D341Med (cell line): ENCODE measurements around the gene CDH13.

Experiments used
- DNase-seq: peaks from one replicate; pipeline ENCODE4 v3.0.0; 2012; ENCODE audit warnings: low spot score

Gene CDH13

DNA sequence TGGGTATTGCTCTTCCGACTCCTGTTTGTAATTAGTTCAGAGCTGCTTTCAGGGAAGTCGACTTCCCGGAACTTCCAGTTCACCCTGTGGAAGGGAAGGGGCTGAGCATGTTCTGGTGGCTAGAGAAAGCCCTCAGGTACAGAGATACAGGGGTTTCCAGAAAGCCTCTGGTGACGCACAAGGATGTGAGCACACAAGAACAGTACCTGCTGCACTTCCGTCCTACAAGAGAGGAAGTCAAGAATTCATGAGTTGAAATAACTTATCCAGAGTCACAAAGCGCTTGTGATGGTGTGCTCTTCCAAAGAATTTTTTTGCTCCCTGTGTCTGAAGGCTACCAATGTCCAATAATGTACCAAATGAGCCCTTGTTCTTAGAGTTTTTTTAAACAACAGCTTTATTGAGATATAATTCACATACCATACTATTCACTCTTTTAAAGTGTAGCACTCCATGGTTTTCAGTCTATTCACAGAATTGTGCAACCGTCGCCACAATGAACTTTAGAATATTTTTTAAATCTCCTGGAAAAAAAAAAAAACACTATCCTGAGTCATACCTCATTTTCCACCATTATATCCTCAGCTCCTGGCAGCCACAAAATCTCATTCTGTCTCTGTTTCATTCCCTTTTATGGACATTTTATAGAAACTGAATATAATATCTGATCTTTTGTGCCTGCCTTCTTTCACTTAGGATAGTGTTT is 327.6 kb downstream of the CDH13 start:
- DNase-seq: no peak

DNA sequence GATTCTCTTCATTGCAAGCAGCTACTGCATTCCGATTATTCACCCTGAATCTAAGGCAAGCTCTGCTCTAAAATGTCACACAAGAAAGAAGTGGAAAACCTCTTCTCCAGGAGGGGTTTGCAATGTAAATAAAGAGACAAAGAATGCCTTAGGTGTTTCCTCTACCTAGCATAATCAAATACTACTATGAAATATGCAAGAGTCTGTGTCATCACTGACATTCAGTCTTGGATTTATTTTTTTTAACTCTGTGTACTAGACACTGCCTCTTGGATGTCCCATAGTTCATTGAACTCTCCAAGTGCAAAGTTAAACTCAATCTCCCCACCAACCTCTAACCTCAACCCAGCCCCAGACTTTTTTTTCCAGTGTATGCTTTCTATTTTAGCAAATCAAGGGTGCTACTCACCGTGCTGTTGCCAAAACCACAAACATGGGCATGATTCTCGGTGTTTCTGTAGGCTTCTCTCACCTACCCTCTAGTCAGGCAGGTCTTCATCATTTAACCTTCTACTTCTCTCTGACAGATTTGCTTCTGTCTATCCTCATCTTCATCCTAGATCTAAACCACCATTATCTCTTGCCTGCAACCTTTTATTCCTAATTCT is 329.1 kb downstream of the CDH13 start:
- no peak for DNase-seq

DNA sequence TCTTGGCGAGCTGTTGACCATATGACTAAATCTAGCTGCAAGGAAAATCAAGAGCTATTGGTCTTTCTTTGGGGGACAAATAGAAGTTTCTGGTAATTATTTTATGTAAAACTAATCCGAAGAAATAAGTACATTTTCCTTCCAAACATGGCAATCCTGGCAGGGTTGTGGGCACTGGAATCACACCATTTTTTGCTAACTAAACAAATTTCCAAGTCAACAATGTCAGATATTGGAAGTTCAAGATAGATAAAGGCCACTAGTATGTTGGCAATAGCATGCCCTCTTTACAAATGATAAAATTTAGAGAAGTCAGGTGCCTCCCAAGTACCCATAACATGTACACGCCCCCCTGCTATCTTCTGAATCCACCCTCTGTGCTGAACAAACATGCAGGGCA is 330.4 kb downstream of the CDH13 start:
- no peak for DNase-seq

DNA sequence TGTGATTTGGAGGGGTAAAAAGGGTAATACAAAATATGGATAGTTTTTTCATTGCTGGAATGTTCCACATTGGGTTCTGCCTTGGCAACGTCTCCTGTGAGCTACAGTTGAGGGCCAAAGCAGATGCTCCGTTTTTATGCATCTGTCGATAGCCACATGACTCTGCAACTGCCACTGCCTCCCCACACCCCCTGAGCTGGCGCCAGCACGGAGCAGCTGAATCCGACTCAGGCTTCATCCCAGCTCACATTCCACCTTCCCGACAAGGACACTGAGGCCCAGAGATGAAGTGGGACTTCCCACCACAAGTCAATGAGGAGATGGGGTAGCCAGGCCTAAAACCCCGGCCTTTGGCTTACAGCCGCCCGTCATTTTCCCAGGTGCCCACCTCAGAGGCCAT is 334.1 kb downstream of the CDH13 start:
- no peak for DNase-seq

DNA sequence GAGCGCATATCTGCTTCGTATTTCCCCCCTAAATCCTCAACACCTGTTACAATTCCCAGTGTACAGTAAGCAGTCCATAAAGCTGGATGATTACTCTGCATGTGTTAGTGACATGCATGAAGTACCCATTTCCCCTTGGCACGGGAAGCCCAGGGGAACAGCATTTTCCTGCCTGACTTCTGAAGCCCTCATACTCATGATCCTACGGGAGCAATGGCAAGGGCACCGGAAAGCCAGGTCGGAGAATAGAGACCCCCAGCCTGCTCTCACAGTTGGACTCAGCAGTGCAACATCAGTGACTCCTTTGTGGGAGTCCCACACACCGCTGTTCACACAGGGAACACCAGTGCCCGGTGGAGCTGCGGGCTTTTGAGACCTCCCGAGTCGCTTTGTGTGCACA is 336.9 kb downstream of the CDH13 start:
- no peak for DNase-seq

DNA sequence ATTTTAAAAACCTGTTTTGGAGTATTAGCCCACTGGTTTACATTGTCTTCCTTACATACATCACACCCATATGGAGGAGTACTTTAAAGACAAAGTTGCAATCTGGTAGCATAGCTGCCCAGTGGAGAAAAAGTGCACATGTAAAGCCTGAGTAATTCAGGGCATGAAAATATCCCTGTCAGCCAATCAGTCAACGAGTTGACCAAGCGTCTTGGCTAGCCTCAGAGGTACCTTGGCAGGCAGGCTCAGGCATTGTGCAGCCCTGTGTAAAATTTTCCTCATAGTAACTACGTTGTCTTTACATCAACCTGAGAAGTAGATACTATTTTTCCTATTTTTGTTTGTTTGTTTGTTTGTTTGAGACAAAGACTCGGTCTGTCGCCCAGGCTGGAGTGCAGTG is 339.0 kb downstream of the CDH13 start:
- DNase-seq: no peak

DNA sequence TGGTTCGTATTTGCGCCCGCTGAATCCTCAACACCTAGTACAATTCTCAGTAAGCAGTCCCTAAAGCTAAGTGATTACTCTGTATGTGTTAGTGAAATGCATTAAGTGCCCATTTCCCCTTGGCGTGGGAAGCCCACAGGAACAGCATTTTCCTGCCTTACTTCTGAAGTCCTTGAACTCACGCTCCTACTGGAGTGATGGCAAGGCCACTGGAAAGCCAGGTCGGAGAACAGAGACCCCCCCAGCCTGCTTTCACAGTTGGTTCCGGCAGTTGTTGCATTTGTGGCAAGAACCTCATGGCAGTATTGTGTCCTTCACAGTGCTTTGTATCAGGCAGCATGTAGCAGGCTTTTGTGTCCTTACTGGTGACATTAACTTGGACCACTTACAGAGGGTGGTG is 340.7 kb downstream of the CDH13 start:
- no peak for DNase-seq

DNA sequence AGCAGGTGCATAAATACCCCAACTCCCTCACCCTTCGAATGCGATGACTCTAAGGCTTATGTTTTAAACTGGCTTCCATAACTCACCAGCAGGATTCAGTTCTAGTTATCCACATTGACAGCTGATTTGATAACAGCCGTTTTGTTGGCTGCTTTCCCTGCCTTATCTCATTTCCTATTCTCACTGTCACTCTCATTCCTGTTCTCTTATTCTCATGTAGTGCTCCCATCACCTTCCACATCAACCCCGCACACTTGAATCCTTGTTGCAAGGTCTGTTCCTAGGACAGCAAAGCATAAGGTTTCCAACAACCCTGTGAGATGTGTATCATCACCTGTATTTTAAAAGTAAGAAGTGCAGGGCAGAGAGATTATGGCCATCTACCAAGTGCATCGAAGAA is 344.4 kb downstream of the CDH13 start:
- no peak for DNase-seq

DNA sequence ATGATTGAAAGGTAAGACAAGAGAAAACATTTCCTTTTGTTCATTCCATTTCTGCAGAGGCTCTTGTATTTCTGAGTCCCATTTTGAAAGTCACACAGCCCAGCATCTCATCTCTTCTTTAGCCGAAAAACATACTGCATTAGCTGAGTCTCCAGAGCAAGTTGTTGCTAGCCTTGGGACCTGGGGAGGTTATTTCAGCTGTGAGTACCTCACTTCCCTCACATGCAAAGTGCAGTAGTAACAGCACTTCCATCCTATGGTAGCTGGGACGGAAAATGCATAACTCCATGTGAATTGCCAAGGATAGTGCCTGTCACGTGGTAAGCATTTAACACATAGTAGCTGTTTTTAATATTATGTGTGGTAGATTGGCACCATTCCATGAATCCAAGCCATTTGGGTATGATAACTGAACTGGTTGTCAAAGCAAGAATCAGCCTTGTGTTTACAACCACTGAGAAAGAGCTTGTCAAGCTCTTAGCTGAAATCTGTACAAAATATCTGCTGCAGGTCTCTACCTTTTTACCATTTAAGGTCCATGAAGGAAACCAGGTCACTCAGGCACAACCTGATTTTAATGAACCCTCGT is 345.7 kb downstream of the CDH13 start:
- no peak for DNase-seq

DNA sequence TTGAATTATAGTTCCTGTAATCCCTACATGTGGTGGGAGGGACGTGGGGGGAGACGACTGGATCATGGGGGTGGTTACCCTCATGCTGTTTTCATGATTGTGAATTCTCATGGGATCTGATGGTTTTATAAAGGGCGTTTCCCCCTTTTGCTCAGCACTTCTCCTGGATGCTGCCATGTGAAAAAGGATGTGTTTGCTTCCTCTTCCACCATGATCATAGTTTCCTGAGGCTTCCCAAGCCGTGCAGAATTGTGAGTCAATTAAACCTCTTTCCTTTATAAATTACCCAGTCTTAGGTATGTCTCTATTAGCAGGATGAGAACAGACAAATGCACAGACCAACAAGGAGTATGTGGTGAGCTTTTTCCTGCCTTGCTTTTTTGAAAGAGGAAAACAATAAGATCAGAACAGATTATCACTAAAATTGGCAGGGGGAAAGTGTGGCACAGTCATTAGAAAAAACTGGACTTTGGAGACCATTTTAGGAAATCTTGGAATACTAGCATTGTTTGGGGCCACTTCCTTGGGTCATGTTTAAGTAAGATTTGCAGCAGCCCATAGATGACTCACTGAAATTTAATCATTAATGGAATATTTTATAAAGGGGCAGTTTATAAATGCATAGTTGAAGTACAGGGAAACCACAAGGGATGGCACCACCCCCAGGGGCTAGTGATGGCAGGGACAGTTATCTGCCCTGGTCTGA is 352.8 kb downstream of the CDH13 start:
- no peak for DNase-seq

DNA sequence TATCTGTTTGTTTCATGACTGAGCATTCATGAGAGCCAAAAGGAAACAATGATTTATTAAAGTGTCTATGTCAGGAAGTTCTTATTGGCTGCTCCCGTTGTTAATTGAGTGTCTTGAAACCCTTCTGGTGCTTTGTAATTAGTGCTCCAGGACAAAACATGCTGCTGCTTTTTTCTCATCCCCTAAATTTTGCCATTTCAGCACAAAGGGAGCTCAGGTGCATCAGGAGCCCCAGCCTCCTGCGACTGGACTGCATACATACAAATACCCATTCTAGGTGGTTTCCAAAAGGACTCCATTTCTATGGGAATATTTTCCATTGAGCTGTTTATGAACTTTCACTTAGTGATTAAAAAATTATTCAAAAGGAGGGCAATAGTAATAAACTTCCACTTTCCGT is 354.0 kb downstream of the CDH13 start:
- DNase-seq: no peak

DNA sequence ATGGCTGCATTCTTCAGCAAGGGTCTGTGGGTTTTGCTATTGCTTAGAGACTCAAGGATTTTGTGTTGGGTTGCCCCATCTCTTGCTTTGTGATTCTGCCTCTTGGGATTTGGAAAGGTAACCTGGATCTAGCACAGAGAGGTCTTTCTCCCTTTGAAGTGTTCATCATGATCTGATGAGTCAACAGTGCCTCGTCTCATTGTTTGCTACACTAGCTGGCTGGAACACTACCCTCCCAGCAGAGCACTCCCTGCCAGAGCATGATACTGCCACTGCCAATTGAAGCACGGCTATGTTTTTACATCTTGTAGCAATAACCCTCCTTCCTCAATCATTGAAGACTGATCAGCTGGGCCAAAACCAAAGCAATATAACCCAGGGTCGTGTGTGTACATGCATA is 361.0 kb downstream of the CDH13 start:
- no peak for DNase-seq

DNA sequence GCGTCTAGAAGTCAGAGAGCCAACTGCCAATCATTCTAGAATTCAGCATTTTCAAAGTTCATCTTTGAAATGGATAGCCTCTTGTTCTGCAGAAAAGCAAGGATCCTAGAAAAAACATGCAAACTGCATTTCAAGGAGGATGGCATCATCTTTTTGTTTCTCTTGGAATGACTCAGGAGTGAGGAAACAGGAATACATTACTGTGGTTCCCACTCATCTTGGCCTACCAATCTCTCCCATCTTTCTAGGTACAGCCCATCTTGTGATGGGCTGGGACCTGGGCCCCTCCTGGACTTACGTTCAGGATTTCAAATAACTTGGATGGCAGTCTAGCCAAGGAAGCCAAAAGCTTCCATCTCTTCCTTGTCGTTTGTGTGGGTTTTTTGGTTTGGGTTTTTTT is 363.4 kb downstream of the CDH13 start:
- DNase-seq: no peak

DNA sequence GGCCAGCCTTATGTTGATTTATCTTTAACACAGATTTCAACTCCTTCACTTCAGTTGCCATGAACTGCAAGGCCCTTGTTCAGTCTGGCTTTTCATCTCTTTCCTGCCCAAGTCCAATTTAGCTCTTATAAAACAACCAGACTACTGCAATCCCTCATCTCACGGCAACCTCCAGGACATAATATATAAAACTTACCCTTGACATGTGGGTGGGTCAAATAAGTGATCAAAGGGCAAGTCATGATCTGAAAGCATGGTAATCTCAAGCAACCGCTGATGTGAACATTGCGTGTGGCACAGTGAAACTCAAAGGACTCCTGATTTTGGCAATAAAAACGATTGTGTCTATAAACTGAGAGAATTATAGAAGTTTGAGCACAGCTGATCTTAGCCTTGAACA is 364.6 kb downstream of the CDH13 start:
- DNase-seq: no peak

DNA sequence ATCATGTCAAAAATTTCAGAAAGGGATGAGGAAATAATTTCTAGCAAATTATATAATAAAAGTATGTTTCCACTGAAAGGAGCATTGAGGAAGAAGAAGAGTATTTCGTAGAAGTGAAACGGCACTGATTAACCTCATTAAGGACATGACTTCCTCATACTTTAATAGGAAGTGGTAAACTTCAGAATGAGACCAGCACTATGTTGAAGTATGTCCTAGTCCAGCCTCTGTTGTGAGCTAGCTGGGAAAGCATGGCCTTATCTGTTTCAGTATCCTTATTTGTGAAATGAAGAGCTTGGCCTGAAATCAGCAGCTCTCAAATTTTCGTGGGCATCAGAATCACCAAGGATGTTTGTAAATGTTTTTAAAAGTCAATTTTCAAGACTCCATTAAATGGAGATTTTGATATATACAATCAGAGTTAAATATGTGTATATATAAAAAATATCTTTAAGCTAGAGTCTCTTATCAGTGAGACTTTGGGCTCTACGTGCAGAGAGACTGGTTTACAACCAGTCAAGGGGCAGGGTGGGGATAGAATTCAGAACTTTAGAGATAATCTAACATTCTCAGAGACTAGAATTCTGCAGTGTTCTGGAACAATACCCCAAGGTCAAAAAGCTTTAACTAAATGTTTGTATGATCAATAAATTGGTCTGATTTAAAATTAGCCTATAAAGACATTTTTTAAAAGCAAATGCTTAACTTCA is 365.4 kb downstream of the CDH13 start:
- DNase-seq: no peak

DNA sequence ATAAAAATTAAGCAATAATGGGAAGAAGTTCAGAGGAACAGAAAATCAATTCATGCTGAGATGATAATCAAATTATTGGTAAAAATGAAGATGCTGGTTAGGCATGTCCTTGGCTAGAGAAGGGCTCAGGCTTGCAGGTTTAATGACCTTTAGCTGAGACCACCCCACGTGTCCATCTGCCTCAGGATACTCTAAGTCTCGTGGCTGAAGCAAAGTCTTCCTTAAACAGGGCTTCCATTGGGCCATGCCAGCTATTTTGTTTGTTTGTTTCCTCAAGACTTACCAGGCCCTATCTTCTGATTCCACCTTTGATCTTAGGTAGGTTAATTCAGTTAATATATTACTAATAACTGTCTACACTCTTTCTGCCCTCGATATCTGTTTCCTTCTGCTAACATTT is 366.0 kb downstream of the CDH13 start:
- DNase-seq: no peak

DNA sequence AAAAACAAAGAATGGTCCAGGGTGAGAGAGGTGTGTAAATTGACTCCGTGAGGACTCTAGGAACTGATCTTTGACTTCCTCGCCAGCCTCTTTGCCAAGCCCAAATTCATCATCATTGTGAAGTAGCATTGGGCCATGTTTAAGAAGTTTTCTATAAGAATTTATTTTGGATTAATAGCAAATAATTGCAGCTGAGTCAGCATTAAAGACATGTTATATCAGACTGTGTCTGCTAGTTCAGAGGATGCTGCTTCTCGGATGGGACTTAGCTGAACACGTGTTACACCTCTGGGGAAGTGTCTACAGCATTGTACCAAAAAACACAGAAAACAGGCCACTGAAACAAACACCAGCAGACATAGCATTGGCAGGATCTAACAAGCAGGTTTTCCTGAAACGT is 366.6 kb downstream of the CDH13 start:
- no peak for DNase-seq

DNA sequence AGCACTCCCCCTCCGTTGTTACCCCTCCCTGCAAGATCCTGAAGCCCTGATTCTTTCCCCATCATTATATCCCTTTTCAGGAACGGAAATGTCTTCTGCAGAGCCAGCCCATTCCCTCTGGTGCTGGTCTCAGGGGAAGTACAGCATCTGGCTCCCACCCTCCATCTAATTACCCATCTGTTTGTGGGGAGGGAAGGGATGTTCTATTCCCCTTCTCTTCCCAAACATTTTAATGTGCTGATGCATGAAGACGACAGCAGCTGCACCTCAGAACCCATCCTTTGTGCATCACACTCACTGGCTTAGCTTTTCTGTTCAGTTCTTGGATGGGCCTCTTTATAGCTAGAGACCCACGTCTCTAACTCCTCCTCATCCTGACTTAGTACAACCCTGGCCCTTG is 367.2 kb downstream of the CDH13 start:
- no peak for DNase-seq

DNA sequence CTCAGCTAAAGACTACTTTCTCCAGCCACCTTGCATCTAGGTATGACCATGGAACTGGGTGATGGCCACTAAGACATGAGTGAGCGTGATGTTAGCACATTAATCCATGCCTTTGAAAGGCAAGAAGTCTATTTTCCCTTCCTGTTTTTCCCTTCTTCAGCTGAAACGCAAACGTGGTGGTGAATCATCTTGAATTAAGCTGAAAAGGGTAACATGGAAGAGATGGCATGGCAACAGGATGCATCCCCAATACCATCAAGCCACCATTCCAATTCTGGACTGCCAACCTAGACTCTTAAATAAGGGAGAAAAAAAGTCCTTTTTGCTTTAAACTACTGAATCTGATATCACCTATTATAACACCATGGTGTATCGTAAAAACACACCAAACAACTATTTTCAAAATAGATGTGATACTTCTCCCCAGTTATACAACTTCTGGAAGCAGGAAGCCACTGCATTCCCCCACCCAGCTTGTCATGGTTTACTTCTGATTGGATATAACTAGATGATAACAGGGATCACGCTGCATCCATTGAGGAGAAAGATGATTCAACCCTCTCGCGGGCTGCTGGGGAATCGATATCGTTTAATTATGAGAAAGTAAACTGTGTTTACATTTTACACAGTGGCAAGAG is 368.6 kb downstream of the CDH13 start:
- DNase-seq: no peak

DNA sequence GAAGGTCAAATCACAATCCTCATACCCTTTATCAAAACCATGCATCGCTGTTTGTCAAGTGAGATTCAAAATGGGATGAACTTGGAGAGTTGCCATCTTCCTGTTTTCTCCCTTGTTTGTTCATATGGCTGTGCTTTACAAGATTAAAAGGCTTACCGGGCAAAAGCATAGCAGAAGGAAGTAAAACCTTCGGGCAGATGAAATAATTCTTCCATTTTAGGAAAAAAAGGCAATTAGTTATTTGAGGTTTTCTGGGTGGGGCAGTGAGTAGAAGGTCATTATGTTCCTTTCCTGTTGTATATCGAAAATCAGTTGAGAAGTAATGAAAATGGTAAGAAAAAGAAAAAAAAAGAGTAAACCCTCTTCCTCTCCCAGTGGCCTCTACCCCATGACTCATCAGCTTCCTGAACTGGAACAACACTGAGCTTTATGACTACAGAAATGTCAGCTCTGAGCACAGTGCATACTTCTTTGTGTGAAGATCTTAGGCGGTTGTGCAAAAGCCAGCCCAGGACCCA is 369.2 kb downstream of the CDH13 start:
- no peak for DNase-seq

DNA sequence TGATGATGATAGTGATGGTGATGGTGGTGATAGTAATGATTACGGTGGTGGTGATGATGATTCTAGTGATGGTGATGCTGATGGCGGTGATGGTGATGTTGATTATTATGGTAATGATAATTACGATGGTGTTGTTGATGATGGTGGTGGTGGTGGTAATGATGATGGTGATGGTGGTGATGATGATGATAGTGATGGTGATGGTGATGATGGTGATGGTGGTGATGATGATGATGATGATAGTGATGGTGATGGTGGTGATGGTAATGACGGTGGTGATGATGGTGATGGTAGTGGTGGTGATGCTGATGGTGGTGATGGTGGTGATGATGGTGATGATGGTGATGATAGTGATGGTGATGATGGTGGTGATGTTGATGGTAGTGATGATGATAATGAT is 370.0 kb downstream of the CDH13 start:
- DNase-seq: no peak

DNA sequence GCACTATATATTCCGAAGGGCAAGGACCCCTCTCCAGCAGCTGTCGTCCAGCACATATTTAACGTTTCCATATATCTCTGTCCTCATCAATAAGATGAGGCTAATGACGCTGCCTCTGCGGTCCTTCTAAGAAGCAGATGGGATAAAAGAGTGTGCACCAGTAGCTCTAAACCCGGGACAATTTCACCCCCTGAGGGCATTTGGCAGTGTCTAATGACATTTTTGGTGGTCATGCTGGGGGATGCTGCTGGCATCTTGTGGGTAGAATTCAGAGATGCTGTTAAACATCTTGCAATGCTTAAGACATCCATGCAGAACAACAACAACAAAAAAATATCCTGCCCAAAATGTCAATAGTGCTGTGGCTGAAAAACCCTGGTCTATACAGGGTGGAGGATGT is 372.9 kb downstream of the CDH13 start:
- no peak for DNase-seq
